ENCODE measurements around the gene HIVEP3. TPM values are rescaled to one million over a fixed set of nuclear protein-coding genes. Genes with fewer than 3 reads are reported as not detected.

The HIVEP3 gene
- total RNA-seq, 1 donor from 2014 or later = 2.9 TPM

DNA sequence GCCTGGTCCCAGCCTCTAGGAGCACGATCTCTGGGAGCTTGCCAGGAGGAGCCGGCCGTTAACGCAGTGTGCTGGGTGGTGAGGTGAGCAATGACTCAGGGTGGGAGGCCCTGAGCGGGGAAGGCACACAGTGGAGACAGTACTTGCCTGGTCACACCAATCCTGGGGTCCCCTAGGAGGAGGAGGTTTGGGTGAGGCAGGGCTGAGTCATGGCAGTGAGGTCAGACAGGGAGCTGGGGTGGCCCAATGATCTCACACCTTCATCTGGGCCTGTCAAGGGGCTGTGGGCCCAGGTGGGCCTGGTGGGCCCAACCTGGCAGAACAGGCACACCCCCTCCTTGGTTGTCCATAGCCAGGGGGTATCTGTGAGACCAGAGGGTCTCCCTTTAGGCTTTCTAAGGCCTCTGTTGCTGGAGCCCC lies 425.6 kb downstream of the HIVEP3 start:
- H3K4me1 ChIP-seq = peaks cover 31% of the 10 kb centered on the region
- no peaks in the 10 kb centered on the region for H3K9me3 ChIP-seq
- no peak overlapping the region for H3K27ac ChIP-seq
- no peaks in the 10 kb centered on the region for H3K27me3 ChIP-seq
- TF ChIP-seq POLR2AphosphoS5 (IDR thresholded peaks at IDR 0.05; ENCODE audit: insufficient read depth in 1 of 2, low read depth in 1 of 2) (no peak), POLR2A (IDR thresholded peaks at IDR 0.05) (no peak)
- TF ChIP-seq, protein P1, sequence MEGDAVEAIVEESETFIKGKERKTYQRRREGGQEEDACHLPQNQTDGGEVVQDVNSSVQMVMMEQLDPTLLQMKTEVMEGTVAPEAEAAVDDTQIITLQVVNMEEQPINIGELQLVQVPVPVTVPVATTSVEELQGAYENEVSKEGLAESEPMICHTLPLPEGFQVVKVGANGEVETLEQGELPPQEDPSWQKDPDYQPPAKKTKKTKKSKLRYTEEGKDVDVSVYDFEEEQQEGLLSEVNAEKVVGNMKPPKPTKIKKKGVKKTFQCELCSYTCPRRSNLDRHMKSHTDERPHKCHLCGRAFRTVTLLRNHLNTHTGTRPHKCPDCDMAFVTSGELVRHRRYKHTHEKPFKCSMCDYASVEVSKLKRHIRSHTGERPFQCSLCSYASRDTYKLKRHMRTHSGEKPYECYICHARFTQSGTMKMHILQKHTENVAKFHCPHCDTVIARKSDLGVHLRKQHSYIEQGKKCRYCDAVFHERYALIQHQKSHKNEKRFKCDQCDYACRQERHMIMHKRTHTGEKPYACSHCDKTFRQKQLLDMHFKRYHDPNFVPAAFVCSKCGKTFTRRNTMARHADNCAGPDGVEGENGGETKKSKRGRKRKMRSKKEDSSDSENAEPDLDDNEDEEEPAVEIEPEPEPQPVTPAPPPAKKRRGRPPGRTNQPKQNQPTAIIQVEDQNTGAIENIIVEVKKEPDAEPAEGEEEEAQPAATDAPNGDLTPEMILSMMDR (IDR thresholded peaks at IDR 0.05) = no peak
- no peak overlapping the region for H3K4me3 ChIP-seq
- DNase-seq (ENCODE audit: extremely low spot score in 2 of 2) = no peak
- intact Hi-C loops (cut with DNase I) = no loop called here
- H3K36me3 ChIP-seq = no peaks in the 10 kb centered on the region

DNA sequence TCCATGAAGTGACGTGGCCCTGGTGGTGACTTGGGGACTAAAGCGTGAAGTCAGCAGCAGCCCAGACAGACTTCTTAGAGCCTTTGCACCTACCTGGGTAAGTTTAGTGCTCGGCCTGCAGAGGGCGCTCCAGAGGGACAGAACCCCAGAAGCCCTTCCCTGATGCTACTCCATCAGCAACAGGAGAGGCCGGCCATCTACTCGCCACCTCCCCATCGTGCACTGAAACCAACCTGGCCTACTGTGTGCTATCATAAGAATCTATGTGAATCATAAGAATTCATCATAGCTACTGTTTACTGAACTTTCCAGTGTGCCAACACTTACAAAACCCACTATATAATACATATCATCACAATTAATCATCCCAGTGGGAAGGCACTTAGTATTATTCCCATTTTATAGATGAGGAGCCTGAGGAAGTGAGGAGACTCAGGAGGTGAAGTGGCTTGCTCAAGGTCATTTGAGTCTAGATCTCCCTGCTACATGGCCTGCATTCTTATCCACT lies 426.3 kb downstream of the HIVEP3 start:
- peaks cover 23% of the 10 kb centered on the region for H3K4me1 ChIP-seq
- H3K36me3 ChIP-seq = no peaks in the 10 kb centered on the region
- no peaks in the 10 kb centered on the region for H3K27me3 ChIP-seq
- no peak overlapping the region for H3K4me3 ChIP-seq
- H3K27ac ChIP-seq = no peak overlapping the region
- H3K9me3 ChIP-seq = no peaks in the 10 kb centered on the region
- intact Hi-C loops (cut with DNase I) = no loop called here
- DNase-seq (ENCODE audit: extremely low spot score in 2 of 2) = no peak
- TF ChIP-seq POLR2AphosphoS5 (IDR thresholded peaks at IDR 0.05; ENCODE audit: insufficient read depth in 1 of 2, low read depth in 1 of 2) = no peak
- TF ChIP-seq, protein P1 (IDR thresholded peaks at IDR 0.05) = no peak
- no peak for TF ChIP-seq POLR2A (IDR thresholded peaks at IDR 0.05)

DNA sequence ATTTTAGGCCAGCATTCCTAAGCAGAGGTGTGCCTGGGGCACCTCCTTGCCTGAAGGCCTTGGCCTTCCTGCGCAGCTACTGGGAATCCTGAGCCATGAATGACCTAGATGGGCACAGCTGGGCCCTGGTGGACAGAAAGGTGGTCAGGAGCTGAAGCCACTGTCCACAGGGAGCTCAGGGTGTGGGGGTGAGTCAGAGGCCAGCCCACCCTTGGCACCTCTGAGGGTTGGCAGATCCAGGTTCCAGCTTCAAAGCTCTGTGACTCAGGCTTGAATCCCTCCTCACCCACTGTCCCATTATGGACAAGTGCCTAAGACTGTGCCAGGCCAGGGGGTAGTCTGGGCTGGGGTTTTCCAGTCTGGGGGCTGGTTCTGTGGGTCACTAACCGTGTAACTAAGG lies 427.8 kb downstream of the HIVEP3 start:
- DNase-seq (ENCODE audit: extremely low spot score in 2 of 2) = no peak
- Histone ChIP-seq H3K4me1 (peaks cover 10% of the 10 kb centered on the region), H3K36me3 (no peaks in the 10 kb centered on the region), H3K4me3 (no peak overlapping the region), H3K27me3 (no peaks in the 10 kb centered on the region), H3K9me3 (no peaks in the 10 kb centered on the region), H3K27ac (no peak overlapping the region)
- intact Hi-C loops (cut with DNase I) = no loop called here
- TF ChIP-seq, protein P1 (IDR thresholded peaks at IDR 0.05) = no peak
- TF ChIP-seq POLR2AphosphoS5 (IDR thresholded peaks at IDR 0.05; ENCODE audit: insufficient read depth in 1 of 2, low read depth in 1 of 2) (no peak), POLR2A (IDR thresholded peaks at IDR 0.05) (no peak)

DNA sequence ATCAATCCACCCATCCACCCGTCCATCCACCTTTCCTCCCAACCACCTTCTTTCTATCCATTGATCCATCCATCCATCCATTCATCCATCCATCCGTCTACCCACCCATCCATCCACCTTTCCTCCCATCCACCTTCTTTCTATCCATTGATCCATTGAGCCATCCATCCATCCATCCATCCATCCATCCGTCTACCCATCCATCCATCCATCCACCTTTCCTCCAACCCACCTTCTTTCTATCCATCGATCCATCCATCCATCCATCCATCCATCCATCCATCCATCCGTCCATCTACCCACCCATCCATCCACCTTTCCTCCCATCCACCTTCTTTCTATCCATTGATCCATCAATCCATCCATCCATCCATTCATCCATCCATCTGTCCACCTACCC lies 429.2 kb downstream of the HIVEP3 start:
- TF ChIP-seq POLR2AphosphoS5 (IDR thresholded peaks at IDR 0.05; ENCODE audit: insufficient read depth in 1 of 2, low read depth in 1 of 2) (no peak), POLR2A (IDR thresholded peaks at IDR 0.05) (no peak)
- TF ChIP-seq, protein P1 (IDR thresholded peaks at IDR 0.05) = no peak
- H3K27ac ChIP-seq = no peak overlapping the region
- no peaks in the 10 kb centered on the region for H3K27me3 ChIP-seq
- DNase-seq (ENCODE audit: extremely low spot score in 2 of 2) = no peak
- no peak overlapping the region for H3K4me3 ChIP-seq
- H3K36me3 ChIP-seq = no peaks in the 10 kb centered on the region
- intact Hi-C loops (cut with DNase I) = no loop called here
- H3K9me3 ChIP-seq = no peaks in the 10 kb centered on the region
- H3K4me1 ChIP-seq = peaks cover 4% of the 10 kb centered on the region

DNA sequence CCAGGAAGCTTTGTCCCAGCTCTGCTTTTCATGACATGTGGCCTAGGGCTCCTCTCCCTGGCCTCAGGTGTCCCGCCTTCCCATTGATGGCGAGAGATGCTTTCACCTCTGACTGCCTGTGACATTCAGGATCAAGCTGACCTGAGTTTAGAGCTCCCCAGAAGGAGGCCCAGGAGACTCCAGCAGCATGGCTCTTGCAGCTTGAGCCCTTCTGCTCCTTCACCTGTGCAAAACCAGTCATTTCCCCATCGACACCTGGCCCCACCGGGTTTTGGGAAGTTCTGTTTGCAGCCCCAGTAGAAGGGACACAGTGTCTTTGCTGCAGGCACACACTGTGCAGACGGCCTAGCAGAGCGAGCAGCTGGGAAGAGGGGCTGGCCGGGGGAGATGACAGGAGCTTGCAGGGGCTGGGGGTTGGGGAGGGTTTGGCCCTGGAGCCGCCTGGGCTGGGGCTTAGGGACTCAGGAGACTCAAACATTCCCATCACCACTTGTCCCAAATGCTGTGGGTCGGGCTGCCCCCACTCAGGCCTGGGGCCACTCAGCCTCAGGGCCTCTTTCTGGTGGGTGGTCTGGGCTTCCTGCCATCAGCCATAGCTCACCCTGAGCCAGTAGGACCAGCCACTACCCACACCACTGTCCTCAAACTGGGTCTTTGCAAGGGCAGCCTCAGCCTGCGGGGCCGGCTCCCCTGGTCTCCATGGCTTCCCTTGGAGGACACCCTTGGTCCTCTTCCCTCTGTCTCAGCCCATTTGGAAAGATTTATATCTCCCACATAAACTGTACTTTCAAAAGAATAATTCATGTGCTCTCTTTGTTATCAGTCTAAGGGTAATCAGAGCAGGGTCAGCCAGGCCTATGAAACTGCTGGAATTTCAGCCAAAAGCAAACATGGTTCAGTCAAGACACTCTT lies 430.4 kb downstream of the HIVEP3 start:
- intact Hi-C loops (cut with DNase I) = no loop called here
- H3K4me1 ChIP-seq = peaks cover 13% of the 10 kb centered on the region
- no peaks in the 10 kb centered on the region for H3K27me3 ChIP-seq
- H3K36me3 ChIP-seq = no peaks in the 10 kb centered on the region
- H3K9me3 ChIP-seq = no peaks in the 10 kb centered on the region
- no peak overlapping the region for H3K27ac ChIP-seq
- no peak for DNase-seq (ENCODE audit: extremely low spot score in 2 of 2)
- H3K4me3 ChIP-seq = no peak overlapping the region
- TF ChIP-seq POLR2A (IDR thresholded peaks at IDR 0.05) = no peak
- no peak for TF ChIP-seq POLR2AphosphoS5 (IDR thresholded peaks at IDR 0.05; ENCODE audit: insufficient read depth in 1 of 2, low read depth in 1 of 2)
- TF ChIP-seq, protein P1 (IDR thresholded peaks at IDR 0.05) = no peak
